Fibroblast of peridontal ligament (primary cell): ENCODE data around the gene GORASP1.

ENCODE experiments used
- DNase-seq: peaks from one replicate; pipeline ENCODE4 v3.0.0-alpha.2; 2010; ENCODE audit errors: extremely low read depth

GORASP1 gene

DNA sequence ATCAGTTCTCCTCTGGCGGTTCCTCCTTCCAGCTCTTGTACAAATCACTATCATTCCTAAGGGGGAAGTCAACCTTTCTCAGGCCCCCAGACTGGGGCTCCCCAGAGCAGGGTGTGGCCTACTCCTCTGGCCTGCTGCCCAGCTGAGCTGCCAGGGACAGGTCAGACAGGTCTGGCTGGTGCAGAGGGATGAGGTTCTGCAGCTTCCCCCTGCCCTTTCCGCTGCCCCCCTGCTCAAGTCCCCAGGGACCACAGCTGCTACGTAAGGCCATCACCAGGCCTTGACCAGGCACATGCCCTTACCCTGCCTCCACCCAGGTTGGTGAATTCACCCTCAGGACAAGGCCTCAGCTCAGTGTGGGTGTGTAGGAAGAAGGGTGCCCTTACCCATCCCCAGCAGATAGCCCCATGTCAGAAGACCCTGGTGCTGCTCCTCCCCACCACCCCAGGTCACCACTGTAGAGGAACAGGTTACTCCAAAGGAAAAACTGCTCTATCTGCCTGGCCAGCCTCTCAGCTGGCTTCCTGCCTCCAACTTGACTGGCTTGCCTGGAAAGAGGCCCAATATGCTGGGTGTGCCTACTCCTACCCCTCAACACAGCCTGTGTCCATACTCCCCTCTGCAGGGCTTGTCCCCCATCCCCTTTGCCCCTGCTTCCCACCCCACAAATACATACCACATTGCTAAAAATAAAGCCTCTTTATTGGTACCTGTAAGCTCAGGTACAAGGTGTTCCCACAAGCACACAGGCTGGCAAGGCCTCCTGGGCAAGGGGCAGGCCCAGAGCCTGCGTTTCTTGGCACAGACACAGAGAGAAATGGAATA is 34.0 kb upstream of the GORASP1 start:
- DNase-seq: no peak

DNA sequence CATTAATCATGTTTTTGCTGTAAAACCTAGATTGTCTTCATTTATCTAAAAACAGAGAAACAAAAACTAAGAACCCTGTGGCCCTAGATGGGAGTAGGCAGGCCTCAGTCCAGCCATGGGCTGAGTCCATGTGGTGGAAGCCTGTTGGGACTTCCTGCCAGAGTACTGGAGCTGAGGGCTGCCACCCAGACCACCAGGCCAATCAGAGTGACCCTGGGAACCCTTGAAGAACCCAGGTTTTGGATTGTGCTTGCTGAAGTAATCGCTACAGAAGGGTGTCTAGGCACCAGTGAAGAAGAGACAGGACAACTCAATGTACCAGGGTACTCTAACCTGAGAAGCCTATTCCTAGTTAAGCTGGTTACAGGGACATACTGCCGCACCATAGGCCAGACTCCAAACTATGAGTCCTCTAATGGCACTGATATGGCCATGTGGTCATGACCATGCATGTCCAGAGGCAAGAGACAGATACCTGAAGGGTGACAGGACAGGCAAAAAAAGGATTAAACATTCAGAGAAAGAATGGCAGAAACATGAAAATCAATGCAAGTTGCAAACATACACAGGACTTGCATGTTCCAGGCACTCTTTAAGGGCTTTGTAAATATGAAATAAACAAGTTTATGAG is 33.0 kb upstream of the GORASP1 start:
- DNase-seq: no peak

DNA sequence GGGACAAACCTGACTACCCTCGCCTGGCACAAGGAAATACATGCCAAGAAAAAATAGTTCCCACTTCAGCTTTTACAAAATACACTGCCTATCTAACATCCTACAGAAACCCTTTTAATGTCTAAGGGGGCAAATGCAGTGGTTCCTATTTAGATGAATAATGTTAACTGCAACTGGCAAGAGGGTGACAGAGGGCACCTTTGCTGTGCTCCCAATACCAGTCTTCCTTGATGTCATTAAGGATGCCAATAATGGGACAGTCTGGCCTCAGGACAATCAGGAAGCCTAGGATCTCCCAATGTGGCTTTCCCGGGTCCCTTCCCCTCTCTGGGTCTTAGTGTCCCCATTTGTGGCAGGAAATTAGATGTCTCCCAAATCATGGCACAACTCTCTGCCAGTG is 32.0 kb upstream of the GORASP1 start:
- no peak for DNase-seq

DNA sequence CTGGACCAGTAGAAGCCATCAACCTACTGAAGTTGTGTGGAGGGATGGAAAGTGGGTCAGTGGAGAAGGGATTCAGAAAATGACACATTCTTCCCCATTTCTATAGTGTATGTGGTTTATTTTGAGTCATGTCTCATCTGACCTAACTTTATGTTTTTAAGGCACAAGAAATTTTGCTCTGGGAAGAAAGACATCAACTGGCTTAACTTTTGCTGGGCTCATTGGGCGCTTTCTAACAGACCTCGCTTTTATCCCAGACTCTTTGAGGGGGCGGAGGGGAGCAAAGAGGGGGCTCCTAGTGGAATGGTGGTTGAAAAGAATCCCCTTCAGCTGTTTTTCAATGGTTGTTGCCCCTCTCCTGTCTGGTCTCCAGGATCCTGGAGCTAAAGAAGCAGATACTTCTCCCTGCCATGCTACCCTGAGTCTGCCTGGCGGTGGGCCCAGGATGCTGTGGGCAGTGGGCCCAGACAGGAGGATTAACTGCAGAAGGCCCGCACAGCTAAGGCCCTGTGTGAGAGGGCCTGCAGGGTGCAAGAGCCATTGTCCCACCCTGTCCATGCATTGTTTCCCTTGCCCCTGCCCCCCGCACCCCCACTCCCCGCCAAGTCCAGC is 31.5 kb upstream of the GORASP1 start:
- DNase-seq: peak; percentile 45

DNA sequence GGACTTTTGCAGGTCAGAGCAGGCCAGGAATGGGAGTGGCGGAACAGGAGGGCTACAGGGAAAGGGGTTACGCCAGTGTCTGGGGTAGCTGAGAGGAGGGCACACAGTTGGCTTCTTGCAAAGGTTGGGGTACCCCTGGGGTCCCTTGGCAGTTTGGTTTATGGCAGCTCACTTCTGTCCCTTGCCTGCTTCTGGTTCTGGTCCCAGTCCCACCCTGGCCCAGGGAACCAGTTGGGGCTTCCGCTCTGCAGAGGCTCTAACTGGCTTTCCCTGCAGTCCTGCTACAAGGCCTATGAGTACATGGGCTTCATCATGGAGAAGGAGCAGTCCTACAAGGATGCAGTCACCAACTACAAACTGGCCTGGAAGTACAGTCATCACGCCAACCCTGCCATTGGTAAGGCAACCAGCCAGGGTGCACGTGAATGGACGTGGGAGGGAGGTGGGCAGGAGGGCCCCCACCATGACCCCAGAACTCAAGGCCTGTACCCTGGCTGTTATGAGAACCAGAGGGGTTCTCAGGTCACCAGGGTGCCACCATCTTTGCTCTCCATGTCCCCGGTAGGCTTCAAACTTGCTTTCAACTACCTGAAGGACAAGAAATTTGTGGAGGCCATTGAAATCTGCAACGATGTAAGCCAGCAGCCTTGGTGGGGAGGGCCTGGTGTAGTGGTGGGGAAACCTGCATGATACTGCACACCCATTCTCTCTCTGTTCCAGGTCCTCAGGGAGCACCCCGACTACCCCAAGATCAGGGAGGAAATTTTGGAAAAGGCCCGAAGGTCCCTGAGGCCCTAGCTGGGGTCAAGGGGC is 30.8 kb upstream of the GORASP1 start:
- no peak for DNase-seq

DNA sequence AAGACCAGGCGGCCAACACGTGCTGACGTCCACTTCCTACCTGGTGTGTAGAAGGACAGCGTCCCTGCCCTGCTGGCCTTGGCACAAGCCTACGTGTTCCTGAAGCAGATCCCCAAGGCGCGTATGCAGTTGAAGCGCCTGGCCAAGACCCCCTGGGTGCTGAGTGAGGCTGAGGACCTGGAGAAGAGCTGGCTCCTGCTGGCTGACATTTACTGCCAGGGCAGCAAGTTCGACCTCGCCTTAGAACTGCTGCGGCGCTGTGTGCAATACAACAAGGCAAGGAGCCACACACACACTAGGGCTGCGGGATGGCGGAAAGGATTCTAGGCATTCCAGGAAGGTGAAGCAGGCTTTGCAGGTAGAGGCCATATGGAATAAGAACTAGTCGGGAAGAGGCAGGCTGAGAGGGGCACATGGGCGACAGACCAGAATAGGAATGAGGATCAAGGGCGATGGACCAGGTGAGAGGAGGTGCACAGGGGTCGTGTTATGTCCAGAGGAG is 30.1 kb upstream of the GORASP1 start:
- no peak for DNase-seq

DNA sequence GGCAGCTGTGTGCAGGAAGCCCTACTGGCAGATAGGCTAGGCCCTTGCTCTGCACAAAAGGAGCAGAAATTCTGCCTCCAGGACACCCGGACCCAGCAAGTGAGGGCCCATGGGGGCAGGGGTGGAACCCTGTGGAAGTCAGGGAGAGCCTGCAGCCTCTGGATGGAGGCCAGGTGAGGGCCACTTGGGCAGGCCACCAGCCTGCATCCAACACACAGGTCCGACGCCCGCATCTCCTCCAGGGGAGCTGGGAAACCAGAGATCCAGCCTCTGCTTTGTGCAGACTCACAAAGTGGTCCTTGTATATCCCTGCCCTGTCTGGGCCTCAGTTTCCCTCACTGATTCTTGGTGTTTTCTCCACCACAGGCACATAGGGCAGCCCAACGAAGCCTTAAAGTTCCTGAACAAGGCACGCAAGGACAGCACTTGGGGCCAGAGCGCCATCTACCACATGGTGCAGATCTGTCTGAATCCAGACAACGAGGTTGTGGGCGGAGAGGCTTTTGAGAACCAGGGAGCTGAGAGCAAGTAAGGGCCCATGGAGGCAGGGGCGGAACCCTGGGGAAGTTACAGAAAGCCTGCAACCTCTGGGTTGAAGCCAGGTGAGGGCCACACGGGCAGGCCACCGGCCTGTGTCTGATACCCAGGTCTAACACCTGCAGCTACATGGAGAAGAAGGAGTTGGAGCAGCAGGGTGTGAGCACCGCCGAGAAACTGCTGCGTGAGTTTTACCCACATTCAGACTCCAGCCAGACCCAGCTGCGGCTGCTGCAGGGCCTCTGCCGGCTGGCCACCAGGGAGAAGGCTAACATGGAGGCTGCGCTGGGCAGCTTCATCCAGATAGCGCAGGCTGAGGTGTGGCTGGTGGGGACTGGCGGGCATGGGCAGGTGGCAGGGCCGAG is 29.4 kb upstream of the GORASP1 start:
- no peak for DNase-seq

DNA sequence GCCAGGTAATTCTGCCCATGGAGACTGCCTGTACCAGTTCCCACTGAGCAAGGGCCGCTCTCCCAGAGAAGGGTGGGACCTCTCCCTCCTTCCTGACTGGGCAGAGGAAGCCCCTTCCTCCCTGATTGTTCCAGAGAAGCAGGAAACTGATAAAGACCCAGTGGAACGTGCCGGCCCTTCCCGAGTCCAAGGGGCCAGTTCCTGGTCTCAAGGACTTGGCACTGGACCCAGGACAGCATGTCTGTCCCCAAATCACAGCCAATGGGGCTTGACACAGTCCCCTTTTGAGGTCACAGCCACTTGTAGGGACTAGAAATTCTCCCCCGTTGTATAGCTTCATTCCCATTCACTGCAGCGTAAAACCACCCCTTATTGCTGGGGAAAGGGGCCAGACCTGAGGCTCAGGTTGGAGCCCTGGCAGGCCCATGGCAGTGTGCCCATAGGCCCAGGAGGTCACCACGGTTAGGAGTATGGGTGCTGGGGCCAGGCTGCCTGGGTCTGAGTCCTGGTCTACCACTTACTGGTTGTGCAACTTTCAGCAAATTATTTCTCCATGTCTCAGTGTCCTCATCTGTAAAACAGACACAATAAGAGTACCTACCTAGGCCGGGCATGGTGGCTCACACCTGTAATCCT is 27.9 kb upstream of the GORASP1 start:
- no peak for DNase-seq

DNA sequence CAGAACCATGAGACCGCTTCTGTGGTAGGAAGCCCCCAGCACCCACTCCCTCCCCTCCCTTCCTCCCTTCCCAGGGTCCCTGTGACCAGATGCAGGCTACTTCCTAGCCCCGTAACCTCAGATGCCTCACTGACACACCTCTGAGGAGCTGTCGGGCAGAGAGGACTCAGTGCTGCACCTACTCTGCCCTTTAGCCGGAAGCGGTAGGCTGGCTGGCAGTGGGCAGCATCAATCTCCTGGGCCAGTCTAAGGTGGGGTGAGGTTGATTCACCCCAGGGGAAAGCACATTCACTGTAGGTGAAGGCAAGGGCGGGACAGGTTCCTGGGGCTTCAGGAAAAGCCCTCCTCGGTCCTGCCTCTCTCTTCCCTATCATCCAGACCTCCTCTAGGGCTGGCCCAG is 26.9 kb upstream of the GORASP1 start:
- no peak for DNase-seq

DNA sequence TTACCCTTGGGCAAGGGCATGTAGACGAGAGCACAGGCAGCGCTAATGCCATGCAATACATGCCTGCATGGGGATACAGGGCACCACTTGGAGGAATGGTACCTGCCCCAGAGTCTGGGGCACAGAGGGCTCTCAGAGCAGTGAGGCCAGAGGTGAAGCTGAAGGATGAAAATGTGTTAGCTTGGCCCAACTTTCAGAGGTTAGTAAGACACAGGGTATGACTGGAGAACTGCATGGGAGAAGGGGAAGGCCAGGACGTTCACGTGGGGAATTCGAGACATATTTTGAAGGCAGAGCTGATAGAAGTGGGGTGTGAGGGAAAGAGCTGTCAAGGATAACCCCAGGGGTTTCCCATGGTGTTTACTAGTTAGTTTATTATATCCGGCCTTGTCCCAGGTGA is 26.4 kb upstream of the GORASP1 start:
- no peak for DNase-seq

DNA sequence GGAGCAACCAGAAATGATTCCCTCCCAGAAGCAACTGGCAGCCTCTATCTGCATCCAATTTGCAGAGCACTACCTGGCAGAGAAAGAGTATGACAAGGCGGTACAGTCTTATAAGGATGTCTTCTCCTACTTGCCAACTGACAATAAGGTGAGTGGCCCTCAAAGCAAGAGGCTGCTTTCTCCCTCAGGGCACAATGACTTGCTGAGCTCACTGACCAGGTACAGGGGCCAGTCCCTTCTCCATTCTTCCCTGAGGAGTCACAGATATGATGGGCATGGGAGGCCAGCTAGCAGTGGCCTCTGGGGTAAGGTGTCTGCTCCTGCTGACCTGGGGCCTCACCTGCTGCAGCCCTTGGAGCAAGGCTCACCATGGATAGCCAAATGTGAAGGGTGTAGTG is 25.7 kb upstream of the GORASP1 start:
- no peak for DNase-seq

DNA sequence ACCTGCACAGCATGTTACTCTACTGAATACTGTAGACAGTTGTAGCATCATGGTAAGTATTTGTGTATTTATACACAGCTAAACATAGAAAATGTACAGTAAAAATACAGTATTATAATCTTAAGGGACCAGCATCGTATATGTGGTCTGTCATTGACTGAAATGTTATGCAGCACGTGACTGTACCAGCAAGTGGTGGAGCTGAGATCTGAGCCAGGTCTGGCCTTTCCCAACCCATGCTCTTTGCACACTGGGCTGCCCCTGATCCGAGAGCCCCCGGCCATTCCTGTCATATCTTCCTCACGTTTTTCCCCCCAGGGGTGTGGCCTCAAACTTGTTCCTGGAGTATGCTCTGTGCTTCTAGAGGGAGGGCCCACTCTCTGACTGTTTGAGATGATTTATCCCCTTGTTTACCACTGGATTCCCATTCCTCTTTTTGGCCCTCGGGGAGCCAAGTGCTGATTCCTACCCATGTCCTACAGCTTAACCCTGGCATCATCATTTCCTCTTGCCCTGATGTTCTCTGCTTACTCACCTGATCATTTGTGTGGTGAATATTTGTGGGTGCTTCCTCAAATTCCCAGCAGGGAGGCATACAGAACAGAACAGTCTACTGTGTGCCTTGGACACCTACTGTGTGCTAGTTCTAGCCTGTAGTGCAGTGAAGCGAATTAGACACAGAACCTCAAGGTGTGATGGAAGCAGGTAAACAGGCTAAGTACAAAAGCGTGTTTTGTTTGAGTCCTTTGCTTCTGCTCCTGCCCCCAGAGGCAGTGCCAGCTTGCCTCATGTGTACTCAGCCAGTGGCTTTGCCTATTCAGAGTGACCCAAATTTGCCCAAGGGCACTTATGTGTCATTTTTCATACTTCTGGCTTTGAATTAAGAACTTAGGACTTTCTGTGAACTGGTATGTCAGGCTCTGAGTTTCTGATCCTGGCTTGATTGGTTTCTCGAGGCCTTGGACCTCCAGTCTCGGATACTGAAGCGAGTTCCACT is 25.0 kb upstream of the GORASP1 start:
- no peak for DNase-seq

DNA sequence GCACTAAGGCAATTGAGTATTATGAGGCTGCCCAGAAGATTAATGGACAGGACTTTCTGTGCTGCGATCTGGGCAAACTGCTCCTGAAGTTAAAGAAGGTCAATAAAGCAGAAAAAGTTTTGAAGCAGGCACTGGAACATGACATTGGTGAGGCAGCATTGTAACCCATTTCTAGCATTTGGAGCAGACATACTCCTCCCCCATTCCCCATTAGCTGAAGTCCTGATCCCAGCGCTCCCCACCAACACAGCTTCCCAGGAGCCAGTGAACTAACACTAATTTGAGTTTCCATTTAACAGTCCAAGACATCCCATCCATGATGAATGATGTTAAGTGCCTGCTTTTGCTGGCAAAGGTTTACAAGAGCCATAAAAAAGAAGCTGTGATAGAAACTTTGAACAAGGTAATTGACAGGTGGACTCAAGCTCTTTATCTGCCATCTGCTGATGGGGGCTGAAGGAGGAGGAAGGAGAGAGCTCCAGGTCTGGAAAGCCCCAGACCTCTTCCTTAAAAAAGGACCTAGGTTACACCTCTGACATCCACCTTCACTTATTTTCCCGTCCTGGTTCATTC is 23.4 kb upstream of the GORASP1 start:
- DNase-seq: no peak

DNA sequence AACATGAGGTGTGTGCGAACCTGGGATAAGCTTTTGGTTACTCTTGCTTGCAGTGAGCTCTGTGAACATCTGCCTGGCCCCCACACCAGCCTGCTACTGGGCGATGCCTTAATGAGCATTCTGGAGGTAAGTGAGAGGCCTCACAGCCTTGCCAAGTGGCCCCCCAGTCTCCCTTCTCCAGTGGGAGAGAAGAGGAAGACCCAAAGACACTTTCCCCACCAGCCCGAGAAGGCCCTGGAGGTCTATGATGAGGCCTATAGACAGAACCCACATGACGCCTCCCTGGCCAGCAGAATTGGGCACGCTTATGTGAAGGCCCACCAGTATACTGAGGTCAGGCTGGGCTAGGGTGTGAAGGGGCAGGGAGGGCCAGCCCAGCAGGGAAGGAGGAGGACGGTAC is 22.6 kb upstream of the GORASP1 start:
- DNase-seq: no peak

DNA sequence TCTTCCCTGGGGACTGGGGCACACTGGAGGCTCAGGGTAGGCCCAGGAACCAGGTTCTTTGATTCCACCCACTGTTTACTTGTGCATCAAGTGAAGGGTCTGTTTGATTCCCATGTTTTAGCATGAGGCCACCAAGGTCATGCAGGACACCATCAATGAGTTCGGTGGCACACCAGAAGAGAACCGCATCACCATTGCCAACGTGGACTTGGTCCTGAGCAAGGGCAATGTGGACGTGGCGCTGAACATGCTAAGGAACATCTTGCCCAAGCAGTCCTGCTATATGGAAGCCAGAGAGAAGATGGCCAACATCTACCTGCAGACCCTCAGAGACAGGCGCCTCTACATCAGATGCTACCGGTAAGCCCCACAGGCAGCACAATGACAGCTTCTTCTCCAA is 21.5 kb upstream of the GORASP1 start:
- no peak for DNase-seq

DNA sequence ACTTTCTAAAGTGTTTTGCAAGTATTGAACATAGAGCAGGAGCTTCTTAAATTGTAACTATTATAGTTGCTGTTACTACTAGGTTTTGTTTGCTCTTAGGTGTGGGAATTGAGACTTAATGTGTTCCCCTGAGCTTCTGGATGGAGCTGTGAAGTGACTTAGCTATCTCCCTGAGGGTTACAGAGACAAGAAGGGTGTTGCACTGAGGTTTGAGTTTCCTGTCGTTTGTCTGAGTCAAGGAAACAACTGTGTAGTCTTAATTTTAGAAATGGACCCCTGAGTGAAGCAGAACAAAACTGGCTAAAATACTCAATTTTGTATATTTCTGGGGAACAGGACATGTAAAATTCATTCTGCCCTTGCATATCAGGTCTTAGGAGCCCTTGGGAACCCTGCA is 20.5 kb upstream of the GORASP1 start:
- no peak for DNase-seq

DNA sequence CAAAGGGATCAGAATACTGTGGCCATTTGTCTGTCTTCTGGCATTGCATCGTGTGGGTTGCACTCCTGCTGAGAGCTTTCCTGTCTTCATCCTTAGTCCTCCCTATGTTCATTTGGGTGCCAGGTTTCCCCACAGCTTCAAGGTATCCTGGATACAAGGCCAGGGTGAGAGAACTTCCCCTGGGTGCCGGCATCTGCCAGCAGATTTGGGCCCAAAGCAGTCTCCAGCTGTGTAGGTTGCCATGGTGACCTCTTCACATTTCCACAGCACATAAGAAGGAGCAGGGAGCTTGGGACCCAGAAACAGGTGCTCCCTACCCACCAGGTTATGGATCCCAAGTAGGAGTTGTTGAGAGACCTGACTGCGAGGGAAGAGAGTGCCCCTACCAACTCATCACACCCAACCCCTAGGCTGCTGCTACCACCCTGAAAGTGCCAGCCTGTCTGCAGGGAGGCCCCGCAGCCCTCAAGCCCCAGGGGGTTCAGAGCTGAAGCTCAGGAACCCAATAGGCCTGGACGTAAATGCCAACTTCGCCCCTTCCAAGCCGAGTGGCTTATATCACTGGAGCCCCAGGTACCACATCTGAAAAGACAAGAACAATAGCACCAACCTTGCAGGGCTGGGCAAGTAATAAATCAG is 20.0 kb upstream of the GORASP1 start:
- DNase-seq: no peak

DNA sequence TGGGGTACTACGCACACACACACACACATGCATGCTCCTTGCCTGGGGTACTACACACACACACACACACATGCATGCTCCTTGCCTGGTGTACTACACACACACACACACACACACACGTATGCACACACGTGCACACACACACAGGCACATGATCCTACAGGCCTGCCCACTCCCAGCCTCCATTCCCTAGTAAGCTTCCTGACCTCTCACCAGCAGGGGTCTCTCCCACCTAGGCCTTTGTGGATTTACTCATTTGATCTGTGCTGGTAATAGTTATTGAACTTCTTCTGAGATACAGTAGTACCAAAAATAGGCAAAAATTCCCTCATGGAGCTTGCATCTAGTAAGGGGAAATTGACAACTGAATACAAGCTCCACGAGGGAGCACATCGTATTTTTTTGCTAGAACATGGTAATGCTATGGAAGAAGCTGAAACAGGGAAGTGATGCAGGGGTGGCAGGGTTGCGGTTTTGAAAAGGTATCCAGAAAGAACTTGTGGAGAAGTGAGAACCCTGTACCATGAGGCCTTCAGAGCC is 19.2 kb upstream of the GORASP1 start:
- DNase-seq: peak; percentile 71
